Stimulated activated CD4-positive, alpha-beta T cell treated with anti-CD3 and anti-CD28 coated beads, TNF-alpha, amount 100 ng/mL, for 4 hours (primary cell): ENCODE measurements around the gene PRPS1.
"Not testable (repeated sequence)": the region's sequence is repeated elsewhere in the genome, so short reads cannot be mapped to it uniquely, and the experiment has no call there.

Source experiments
- DNase-seq, 3 experiments: peaks; one replicate each; pipeline ENCODE4 v3.0.0-alpha.2; 2020; ENCODE audit warnings: low read depth in 3 of 3

Gene PRPS1

DNA sequence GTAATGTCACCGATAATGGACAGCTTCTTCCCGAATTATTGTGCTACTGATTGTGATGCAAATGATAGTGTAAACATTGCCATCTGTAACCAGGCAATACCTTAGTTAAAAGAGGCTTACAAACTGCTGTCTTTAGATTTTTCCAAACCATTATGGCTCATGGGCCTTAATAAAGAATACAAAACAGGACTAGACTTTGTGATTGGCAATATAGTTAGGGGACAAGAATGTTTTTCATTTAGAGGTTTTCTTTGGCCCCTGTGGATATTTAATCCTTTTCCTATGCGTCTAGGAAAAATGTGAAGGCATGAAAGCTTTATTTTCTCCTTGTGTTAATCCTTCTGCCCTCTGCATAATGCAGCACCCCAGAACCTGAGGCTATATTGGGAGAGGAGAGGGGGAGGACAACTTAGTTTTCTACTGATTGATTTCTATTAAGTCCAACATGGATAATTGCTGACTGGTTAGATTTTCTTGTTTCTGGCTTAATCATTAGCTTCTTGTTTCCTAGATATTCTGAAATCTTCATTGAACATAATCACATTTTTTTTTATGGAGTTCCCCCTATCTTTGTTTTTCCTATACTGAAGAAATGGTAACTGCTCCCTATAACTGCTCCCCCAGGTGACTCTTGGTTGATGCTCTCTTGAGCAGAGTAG is 1.9 kb downstream of the PRPS1 start:
- no peak for DNase-seq

DNA sequence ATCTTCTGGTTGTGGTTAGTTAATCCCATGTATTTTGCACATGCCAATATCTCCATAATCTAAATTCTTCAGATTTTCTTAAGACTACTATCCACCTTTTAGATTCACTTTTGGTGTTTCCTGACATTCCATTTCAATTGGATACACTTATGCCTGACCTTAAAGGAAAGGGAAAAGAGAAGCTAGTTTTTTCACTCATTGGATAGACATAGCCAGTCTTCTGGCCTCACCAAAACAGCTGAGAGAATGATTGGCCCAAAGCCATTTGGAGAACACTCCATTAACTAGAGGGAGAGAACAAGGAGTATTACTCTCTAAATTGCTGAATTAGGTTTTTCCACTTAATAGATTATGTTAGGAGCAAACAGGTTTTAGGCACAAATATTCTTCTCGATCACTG is 4.0 kb downstream of the PRPS1 start:
- DNase-seq: no peak

DNA sequence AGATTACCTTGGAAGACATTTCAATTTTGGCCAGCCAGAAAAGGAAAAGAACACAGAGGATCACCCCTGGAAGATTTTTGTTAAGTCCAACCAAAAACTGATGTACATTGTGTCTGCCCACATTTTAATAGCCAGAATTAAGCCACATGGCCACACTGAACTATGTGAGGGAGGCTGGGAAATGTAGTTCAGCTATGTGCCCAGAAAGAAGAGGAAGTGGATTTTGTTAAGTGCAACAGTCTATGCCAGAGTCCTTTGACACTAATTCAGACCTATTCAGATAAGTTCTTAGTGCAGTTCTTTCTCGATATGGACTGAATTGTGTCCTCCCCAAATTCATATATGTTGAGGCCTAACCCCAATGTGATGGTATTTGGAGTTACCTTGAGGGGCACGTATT is 18.4 kb downstream of the PRPS1 start:
- DNase-seq: no peak

DNA sequence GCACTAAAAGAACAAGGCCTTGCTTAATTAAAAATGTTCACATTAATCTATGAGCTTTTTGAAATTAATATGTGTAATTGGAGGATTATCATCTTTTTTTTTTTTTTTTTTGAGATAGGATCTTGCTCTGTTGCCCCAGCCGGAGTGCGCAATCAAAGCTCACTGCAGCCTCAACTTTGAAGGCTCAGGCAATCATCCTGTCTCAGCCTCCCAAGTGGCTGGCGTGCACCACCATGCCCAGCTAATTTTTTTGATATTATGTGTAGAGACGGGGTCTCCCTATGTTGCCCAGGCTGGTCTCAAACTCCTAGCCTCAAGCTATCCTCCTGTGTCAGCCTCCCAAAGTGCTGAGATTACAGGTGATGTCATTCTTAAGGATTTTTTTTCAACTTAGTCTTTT is 20.0 kb downstream of the PRPS1 start:
- no peak for DNase-seq

DNA sequence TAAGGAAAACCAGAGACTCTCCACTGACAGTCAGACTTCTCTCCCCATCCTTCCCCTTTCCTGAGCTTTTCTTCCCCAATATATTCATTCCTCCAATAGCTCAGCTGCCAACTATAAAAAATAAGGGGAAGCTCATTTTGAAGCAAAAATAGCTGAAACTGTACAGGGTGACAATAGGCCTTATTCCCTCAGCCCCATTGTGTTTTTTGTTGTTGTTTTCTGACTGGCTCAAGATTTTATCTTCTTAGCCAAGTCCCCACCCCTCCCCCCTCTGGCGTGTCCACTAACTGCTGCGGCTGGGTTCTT is 26.2 kb downstream of the PRPS1 start:
- no peak for DNase-seq

DNA sequence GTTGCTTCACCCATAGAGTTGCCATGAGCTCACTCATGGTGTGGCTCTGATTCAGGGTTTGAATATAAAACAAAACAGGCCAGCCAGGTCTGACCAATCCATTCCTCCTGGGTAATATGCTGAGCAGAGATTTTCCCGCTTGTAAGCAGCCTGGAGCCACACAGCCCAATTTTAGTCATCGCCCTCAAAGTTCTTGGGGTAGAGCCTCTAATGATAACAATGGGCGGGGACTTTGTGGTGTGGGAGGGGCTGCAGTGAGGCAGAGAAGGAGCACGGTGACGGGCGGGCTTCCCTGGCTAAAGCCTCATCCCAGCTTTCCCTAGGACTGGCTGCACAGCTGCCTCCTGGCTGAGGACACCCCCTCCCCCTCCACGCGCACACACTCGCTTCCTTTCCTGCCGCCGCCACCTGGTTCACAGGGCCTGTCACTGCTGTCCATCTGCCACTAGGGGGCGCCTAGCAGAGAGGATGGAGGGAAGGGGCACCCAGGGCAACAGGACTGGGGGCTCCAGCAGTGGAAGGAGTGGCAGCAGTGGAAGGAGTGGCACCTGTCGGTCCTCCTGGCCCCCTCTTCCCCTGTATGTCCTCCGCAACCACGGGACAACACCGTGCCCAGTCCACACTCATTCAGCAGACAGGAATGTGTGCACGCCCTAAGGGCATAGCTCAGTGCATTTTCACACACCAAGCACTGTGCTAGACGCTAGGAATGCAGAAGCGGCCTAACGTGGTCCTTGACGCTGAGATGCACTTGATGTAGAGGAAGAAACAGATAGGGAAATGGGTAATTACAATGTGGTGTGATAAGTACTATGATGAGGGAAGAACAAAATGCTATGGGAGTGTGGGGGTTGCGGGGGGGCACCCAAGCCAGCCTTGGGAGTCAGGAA is 26.8 kb downstream of the PRPS1 start:
- peak; percentile 23 to 46 (median 41) for DNase-seq

DNA sequence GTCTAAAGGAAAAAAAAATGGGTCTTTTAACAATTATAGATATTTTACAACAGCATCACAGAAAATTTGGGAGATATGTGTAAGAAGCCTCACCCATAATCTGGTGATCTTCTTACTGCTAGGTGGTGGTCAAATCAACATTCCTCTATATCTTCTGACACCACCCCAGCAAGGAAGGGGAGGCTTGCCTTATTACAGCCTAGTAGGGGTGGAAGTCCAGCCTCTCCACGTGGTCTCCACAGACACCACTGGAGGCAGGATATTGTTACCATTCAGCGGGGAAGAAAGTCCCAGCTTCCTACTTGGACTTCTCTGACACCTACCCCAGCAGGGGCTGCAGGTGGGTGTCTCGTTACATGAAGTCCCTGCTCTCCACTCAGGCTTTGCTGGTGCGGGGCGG is 28.7 kb downstream of the PRPS1 start:
- no peak for DNase-seq

DNA sequence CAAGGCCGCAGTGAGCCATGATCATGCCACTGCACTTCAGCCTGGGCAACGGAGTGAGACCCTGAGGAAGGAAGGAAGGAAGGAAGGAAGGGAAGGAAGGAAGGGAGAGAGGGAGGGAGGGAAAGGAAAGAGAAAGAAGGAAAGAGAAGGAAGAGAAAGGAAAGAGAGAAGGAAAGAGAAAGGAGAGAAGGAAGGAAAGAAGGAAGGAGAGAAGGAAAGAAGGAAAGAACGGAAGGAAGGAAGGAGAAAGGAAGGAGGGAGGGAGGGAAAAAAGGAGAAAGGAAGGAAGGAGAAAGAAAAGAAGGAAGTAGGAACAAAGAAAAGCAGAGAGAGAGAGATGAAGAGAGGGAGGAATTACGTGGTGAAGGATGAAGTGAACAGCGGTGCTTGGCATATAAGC is 30.4 kb downstream of the PRPS1 start:
- DNase-seq: no peak

DNA sequence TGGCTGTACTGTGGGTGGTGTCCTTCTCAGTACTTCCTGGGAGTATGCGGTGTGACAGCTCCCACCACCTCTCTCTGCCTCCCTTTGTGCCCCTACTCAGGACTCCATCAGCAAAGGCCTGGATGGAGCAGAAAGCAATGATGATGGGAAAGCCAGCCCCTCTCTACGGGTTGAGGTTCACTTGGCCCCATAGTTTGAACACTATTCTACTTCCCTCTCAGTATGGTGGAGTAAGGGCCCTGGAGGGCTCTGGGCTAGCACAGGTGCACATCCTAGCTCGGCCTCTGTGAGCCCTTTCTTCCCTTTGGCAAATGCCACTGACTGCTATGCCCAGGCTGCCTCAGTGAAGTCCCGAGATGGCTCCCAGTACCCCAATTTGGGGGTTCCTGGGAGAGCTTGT is 31.0 kb downstream of the PRPS1 start:
- no peak for DNase-seq

DNA sequence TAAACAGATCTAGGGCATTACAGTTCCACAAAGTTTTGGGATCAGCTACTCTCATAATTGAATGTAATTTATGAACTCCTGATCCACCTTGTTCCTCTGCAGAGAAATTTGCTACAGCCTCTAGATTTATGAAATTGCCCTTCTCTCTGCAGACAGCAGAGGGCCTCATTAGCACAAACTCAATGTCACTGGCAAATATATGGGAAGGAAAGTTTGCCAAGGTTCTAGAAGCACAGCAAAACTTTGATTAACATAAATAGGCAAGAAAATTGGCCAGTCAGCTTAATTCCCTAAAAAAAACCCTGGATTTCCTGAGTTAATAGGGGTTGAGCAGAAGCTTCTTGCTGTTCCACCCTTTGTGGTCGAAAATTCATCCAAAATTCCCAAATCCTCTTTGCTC is 31.5 kb downstream of the PRPS1 start:
- DNase-seq: no peak

DNA sequence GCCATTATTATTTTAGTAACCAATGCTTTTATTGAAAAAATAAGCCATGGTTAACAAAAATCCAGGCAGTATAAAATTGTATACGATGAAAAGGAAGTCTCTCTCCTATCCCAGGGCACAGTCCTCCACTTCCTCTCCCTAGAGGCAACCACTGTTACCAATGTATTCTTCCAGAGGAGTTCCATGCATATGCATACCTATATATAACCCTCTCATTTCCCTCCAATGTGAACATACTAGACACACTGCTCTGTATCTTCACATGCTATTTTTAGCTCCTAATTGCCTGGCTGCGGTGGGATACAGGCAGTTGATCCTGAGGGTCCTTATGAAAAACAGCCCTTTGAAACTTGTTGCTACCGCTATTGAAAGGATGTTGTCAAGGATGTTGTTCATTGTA is 33.8 kb downstream of the PRPS1 start:
- no peak for DNase-seq

DNA sequence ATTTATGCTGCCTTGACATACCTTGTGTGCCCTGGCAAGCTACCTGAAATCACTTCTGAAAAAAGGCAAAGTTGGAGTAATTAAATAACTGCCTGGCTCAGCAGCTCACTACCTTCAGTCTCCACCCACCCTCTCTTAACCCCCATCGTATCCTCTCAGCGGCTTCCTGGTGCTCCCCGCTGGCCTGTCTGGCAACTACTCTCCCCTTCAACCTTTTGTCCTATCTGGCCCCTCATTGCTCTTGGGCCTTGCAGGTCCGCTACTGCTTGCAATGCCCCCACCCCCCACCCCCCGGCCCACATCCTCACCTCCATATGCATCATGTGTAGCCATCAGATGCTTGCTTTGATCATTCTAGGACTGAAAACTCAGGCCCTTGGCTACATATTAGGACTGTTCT is 34.5 kb downstream of the PRPS1 start:
- no peak for DNase-seq

DNA sequence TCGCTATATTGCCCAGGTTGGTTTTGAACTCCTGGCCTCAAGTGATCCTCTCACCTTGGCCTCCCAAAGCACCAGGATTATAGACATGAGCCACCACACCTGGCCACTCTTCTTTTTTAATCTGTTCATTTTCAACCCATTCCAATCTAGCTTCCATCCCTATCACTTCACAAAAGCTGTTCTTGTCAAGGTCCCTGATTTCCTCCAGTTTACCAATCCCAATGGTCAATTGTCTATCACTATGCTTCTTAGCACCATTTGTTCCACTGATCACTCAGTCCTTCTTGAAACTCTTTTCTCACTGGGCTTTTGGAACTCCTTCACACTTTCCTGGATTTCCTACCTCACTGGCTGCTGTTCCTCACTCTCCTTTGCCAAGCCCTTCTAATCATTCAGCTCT is 38.6 kb downstream of the PRPS1 start:
- no peak for DNase-seq

DNA sequence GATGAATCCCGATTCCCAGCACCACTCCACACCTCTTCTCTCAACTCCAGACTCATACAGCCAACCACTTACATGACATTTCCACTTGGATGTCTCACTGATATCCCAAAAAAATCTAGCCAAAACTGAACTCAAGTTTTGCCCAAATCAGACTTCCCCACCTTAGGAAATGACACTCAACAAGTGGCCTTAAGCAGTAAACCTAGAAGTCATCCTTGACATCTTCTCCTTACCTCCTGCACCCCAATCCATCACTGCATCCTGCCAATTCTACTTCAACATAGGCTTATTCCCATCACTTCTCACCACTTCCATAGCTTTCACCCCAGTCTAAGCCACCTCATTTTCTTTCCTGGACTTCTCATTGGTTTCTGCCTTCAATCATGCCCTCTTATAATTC is 39.1 kb downstream of the PRPS1 start:
- DNase-seq: no peak

DNA sequence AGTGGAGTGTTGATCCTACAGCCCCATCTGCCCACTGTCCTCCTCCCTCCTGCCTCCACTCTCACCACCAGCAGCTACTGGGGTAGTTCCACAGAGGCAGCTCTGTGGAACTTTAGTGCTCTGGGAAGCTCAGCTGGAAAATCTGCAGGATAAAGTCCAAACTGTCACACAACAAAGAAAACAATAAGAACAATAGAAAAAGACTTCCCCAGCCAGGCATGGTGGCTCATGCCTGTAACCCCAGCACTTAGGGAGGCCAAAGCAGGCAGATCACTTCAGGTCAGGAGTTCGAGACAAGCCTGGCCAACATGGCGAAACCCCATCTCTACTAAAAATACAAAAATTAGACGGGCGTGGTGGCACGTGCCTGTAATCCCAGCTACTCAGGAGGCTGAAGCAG is 40.4 kb downstream of the PRPS1 start:
- DNase-seq: not testable (repeated sequence)

DNA sequence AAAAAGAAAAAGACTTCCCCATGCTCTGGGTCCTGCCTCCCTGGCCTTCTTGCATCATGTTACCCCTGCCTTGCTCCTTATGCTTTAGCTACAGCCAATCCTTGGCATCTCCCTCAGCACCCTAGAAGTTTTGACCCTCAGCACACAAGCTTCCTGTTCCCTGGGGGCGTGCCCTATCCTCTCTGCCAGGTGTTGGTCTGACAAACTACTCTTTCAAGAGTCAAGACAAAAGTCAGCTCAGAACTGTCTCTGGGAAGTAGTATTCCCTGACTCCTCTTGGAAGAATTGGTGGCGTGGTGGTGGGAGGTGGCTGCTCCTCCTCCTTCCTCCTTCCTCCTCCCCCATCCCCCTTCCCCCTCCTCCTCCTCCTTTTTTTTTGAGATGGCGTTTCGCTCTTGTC is 41.0 kb downstream of the PRPS1 start:
- DNase-seq: no peak

DNA sequence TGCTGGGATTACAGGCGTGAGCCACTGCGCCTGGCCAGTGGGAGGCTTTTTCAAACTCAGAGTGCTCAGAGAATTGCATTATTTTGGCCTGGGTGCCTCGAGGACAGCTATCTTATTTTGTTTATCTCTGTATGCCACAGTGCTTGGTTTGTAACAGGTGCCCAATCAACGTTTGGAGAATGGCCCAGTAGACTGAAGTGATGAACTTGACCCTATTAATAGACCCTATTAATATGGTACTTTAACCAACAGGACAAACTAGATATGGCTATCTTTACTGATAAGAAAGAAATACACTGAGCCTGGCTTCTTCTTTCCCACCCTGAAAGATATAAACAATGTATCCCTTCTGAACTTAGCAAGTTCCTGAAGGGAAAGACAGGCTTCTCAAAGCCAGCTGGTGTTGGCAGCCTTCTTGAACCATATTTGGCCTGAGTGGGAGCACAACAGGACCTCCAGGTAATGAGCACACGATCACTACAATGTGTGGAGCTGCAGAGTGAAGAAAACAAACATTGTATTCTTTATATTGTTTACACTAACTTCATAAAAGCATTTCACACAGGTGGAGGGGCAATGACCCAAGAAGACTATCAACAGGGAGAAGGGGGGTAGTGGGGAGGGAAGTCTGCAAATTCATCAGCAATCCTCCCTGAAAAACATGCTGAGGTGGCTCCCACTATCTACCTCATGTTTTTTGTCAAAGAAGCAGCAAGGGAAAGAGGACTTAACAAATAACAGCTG is 41.7 kb downstream of the PRPS1 start:
- no peak for DNase-seq

DNA sequence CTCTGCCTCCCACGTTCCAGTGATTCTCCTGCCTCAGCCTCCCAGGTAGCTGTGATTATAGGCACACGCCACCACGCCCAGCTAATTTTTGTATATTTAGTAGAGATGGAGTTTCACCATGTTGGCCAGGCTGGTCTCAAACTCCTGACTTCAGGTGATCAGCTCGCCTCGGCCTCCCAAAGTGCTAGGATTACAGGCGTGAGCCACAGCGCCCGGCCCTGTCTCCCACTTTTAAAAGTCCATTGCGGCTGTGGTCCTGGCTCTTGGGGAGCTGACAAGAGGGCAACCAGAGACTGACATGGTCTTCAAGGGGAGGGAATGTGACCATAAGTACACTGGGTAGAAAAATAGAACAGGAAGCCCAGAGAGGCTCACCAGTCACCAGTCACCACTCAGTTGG is 42.9 kb downstream of the PRPS1 start:
- DNase-seq: not testable (repeated sequence)

DNA sequence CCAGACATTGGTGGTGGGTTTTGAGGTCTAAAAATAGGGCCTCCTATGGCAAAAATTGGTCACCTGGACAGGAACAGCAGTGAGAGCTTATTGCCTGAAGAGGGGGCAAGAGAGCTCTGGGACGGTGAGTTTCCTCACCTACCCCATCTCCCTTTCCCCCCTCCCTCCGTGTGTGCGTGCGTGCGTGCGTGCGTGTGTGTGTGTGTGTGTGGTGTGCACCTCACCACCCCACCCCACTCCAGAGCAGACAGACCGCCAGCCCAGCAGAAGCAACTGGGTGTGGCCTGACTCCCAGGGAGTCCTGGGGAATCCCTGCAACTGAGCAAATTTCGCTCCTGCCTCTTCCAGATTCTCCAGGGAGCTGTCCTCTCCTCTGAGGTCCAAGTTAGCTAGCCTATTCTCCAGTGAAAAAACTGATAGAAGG is 44.7 kb downstream of the PRPS1 start:
- DNase-seq: peak in 2 of 3 experiments; percentile 28 to 47

DNA sequence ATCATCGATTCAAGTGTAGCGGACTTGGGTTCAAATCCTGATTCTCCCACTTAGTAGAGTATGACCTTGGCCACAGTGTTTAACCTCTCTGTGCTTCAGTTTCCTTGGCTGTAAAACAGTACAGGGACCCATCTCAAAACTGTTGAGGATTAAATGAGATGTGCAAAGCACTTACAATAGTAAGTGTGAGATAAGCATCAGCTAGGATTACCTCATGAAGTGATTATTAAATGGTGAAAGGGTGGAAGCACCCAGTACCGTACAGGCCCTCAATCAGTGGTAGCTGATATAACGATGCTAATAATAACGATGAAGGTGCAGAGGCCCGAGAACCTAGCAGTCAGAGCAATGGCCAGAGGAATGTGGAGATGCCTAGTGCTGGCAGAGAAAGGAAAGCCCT is 45.1 kb downstream of the PRPS1 start:
- DNase-seq: no peak

DNA sequence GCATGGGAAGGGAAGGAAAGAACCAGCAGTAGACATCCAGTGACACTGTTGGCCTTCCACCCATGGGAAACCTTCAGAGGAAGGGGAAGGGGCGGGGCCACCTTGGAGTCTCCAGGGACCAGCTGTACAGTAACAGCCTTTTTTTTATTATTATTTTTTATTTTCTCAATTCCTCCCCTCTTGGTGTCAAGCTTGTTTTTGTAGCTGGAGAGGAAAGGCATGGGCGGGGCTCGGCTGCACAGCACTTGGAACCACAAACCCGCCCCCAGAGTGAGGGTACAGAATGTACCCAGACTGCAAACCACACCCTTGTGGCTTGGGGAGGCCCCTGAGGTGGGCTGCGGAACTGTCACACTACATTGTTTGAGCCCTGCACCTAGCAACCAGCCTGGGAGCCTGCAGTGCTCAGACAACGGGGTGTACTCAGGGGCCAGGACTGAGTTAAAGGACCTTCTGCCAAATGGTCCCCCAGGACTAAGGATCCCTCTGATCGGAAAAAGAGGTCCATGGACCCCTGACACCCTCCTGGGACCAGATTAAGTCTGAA is 45.7 kb downstream of the PRPS1 start:
- peak; percentile 44 to 71 (median 67) for DNase-seq
